Karpas-422 (cell line): ENCODE results near the gene GPSM3. TPM values are rescaled to one million over a fixed set of nuclear protein-coding genes. Genes with fewer than 3 reads are reported as not detected.
A peak's percentile ranks its signal among the peaks of the same experiment; 100 is the strongest.

Source experiments
- DNase-seq: peaks from one replicate; pipeline ENCODE4 v3.0.0-alpha.2; 2015
- H2AFZ ChIP-seq: fragments of 200-600 bp; sonication (generic); 2 replicates; pipeline ENCODE4 v1.6.1; 2014; ENCODE audit warnings: antibody characterized with exemption, low read length, mixed read lengths
- H3K27ac ChIP-seq: fragments of 200-600 bp; sonication (generic); 2 replicates; pipeline ENCODE4 v1.5.1; 2014; ENCODE audit warnings: mild to moderate bottlenecking, low read length, moderate library complexity
- H3K27me3 ChIP-seq: fragments of 200-600 bp; sonication (generic); 2 replicates; pipeline ENCODE4 v1.6.1; 2014; ENCODE audit warnings: low read length, mixed read lengths
- H3K36me3 ChIP-seq: fragments of 200-600 bp; sonication (generic); 2 replicates; pipeline ENCODE4 v1.6.1; 2014; ENCODE audit warnings: low read length, mixed read lengths; ENCODE audit not compliant: insufficient read depth
- H3K4me1 ChIP-seq: fragments of 200-600 bp; sonication (generic); 2 replicates; pipeline ENCODE4 v1.6.1; 2014; ENCODE audit warnings: mild to moderate bottlenecking, low read length, mixed read lengths
- H3K4me2 ChIP-seq: fragments of 200-600 bp; sonication (generic); 2 replicates; pipeline ENCODE4 v1.6.1; 2014; ENCODE audit warnings: low read length, low read depth, mild to moderate bottlenecking; ENCODE audit not compliant: poor library complexity, severe bottlenecking
- H3K4me3 ChIP-seq: fragments of 200-600 bp; sonication (generic); 2 replicates; pipeline ENCODE4 v1.5.1; 2014; ENCODE audit warnings: mild to moderate bottlenecking, antibody characterized with exemption, low read length, mixed read lengths
- H3K79me2 ChIP-seq: fragments of 200-600 bp; sonication (generic); 2 replicates; pipeline ENCODE4 v1.6.1; 2014; ENCODE audit warnings: mild to moderate bottlenecking, low read length, mixed read lengths
- H3K9ac ChIP-seq: fragments of 200-600 bp; sonication (generic); 2 replicates; pipeline ENCODE4 v1.6.0; 2014; ENCODE audit warnings: low read length
- H3K9me2 ChIP-seq: fragments of 200-600 bp; sonication (generic), shearing (Covaris generic); replicated peaks from 2 replicates; pipeline ENCODE4 v1.6.0; 2014; ENCODE audit warnings: mild to moderate bottlenecking, low read length, moderate library complexity; ENCODE audit not compliant: insufficient read depth
- H3K9me3 ChIP-seq: fragments of 300-700, 200-600 bp; sonication (generic); 2 replicates; pipeline ENCODE4 v1.6.1; 2014; ENCODE audit warnings: low read length, mixed read lengths
- H4K20me1 ChIP-seq: fragments of 200-600 bp; sonication (generic); 2 replicates; pipeline ENCODE4 v1.6.1; 2014; ENCODE audit warnings: mild to moderate bottlenecking, antibody characterized with exemption, low read length, low read depth; ENCODE audit not compliant: insufficient read depth
- total RNA-seq: library from RNA; depleted of rRNA; stranded (reverse); fragments of >200 nt; shearing (Covaris generic); gene quantifications from 2 replicates; pipeline ENCODE4 v1.2.3, GENCODE V29; 2014; ENCODE audit warnings: low replicate concordance

The GPSM3 gene
- total RNA-seq, 1 experiment from 2014 or later = 66.5 TPM

DNA sequence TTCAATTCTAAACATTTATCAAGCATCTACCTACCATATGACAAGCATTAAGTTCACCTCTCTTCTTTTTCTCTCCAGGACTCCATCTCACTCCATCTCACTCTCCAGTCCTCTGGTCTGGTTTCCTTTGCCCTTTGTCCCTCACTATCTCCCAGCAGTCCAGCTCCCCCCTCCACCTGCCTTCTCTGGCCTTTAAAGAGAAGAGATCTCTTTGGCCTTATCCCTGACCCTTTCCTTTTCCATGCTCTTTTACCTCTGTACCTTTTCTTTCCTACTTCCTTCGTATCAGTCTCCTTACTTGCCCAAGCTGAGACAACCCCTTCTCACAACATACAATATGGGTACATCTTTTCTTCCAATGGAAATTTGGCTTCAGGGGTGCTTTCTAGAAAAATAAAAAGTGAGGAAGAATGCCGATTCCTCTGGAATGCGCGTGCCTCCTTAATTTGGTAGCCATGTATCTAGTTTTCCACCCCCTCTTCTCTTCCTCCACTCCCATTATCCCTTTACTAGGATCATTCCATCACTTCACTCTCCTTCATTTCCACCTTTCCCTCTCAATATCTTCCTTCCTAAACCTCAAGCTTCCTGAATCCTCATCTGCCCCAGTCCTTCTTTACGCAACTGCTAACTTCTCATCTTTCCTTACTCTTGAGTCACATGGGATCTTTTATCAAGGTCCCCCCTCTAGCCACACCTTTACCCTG is 15.8 kb downstream of the GPSM3 start:
- Histone ChIP-seq H3K36me3 (no peaks in the 10 kb centered on the region; the same call in 1 of the 2 replicates), H3K27ac (peak overlapping the region; percentile 66), H3K27me3 (no peaks in the 10 kb centered on the region), H3K4me3 (peak overlapping the region; percentile 94), H3K79me2 (peaks cover 60% of the 10 kb centered on the region), H3K4me2 (peak overlapping the region; percentile 79), H2AFZ (no peak overlapping the region), H3K9me2 (no peaks in the 10 kb centered on the region), H4K20me1 (no peaks in the 10 kb centered on the region), H3K4me1 (peaks cover 51% of the 10 kb centered on the region), H3K9ac (peak overlapping the region; percentile 71), H3K9me3 (no peaks in the 10 kb centered on the region)
- DNase-seq = no peak

DNA sequence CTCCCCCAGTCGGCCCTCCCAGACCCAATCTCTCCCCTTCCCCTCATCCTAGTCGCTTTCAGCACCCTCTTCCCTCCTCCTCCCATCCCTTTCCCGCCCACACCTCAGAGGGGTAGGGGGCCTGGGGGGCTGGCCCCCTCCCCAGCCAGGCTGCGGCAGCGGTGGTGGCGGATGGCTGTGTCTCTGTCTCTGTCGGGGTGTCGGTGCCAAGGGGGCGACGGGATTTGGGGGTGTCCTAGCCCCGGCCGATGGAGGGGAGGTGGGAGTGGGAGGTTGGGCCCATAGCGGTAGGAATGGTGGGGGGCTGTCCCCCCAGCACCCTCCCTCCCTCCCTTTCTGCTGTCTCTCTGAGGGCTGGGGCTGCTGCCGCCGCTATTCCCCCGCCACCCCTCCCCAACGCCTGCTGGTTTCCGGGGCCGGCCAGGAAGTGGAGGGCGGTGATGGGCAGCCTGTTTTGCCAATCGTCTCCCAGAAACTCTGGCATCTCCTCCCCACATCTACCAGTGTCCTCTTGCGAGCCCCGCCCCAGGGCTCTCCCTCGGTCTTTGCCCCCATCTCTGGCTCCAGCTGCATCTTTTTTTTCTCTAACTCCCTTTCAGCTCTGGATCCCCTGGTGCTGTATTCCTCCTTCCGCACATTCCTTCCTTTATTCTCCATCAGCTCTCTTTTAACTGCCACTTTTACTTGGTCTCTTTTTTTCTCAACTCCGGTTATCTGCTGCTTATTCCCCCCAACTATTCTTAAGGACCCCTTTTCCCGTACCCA is 16.6 kb downstream of the GPSM3 start, which contains the start of gene AGPAT1:
Gene AGPAT1 (minus strand): TSS at position 374 of the 765 bp plus-strand sequence. CDS start 4,588 bp downstream, outside the sequence.
- DNase-seq = peak; percentile 98

DNA sequence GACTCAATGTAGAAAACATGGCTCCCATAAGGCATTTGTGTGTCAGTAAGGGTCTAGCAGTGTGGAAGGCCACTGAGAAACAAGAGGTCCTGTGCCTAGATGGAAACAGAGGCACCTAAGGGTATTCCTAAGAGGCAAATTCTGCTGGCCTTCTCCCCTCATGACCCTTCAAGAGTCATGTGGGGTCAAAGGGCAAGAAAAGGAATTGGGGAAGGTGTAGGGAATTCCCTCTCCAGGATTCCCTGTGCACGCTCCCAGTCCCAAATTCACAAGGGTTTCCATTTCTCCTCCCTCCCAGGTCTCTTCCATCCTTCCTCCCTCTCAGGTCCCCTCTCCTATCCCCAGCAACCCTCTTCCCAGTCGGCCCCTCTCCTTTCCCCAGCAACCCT is 17.1 kb downstream of the GPSM3 start:
- H3K4me2 ChIP-seq = peak overlapping the region; percentile 79
- H2AFZ ChIP-seq = no peak overlapping the region
- H4K20me1 ChIP-seq = no peaks in the 10 kb centered on the region
- H3K9me2 ChIP-seq = no peaks in the 10 kb centered on the region
- H3K27me3 ChIP-seq = no peaks in the 10 kb centered on the region
- H3K4me1 ChIP-seq = peaks cover 48% of the 10 kb centered on the region
- peak overlapping the region; percentile 34; the same call in 1 of the 2 replicates for H3K27ac ChIP-seq
- no peaks in the 10 kb centered on the region for H3K9me3 ChIP-seq
- peak overlapping the region; percentile 94 for H3K4me3 ChIP-seq
- peak overlapping the region; percentile 98 for H3K9ac ChIP-seq
- DNase-seq = peak; percentile 56
- no peaks in the 10 kb centered on the region for H3K36me3 ChIP-seq
- H3K79me2 ChIP-seq = peaks cover 61% of the 10 kb centered on the region

More for the DNA sequence above, 16.6 kb downstream of the GPSM3 start, which contains the start of gene AGPAT1:
- Histone ChIP-seq H2AFZ (no peak within 1 kb of the TSS), H4K20me1 (no peaks in the 10 kb centered on the region), H3K4me1 (peaks cover 51% of the 10 kb centered on the region), H3K79me2 (peaks cover 61% of the 10 kb centered on the region), H3K27ac (peak within 1 kb of the TSS; percentile 66), H3K9ac (peak within 1 kb of the TSS; percentile 98), H3K36me3 (no peaks in the 10 kb centered on the region; the same call in 1 of the 2 replicates), H3K4me2 (peak within 1 kb of the TSS; percentile 79), H3K9me2 (no peaks in the 10 kb centered on the region), H3K27me3 (no peaks in the 10 kb centered on the region), H3K9me3 (no peaks in the 10 kb centered on the region), H3K4me3 (peak within 1 kb of the TSS; percentile 94)

- H3K9me2 ChIP-seq = no peaks in the 10 kb centered on the region
- no peaks in the 10 kb centered on the region for H4K20me1 ChIP-seq
- H3K9ac ChIP-seq = peak overlapping the region; percentile 98
- no peak overlapping the region for H3K27ac ChIP-seq
- H3K79me2 ChIP-seq = peaks cover 52% of the 10 kb centered on the region
- peaks cover 39% of the 10 kb centered on the region for H3K4me1 ChIP-seq
- H2AFZ ChIP-seq = no peak overlapping the region
- no peaks in the 10 kb centered on the region for H3K36me3 ChIP-seq
- H3K9me3 ChIP-seq = no peaks in the 10 kb centered on the region
- peak overlapping the region; percentile 79 for H3K4me2 ChIP-seq
- H3K4me3 ChIP-seq = peak overlapping the region; percentile 94
- H3K27me3 ChIP-seq = no peaks in the 10 kb centered on the region
- DNase-seq = no peak
These were observed 18.0 kb downstream of the GPSM3 start for GRCh38 chr6:32174416-32174815.

GRCh38 chr6:32173051-32173727 is 19.3 kb downstream of the GPSM3 start:
- H3K4me2 ChIP-seq = no peak overlapping the region
- no peak overlapping the region for H3K9ac ChIP-seq

GRCh38 chr6:32171234-32171633 is 21.2 kb downstream of the GPSM3 start:
- Histone ChIP-seq H3K4me1 (peaks cover 34% of the 10 kb centered on the region), H3K9ac (no peak overlapping the region), H2AFZ (no peak overlapping the region), H4K20me1 (no peaks in the 10 kb centered on the region), H3K27me3 (no peaks in the 10 kb centered on the region), H3K4me3 (no peak overlapping the region), H3K9me3 (no peaks in the 10 kb centered on the region), H3K27ac (no peak overlapping the region), H3K79me2 (peaks cover 39% of the 10 kb centered on the region), H3K36me3 (peaks cover 7% of the 10 kb centered on the region; the same call in 1 of the 2 replicates), H3K9me2 (no peaks in the 10 kb centered on the region), H3K4me2 (no peak overlapping the region)
- no peak for DNase-seq

More at GRCh38 chr6:32173051-32173727, 19.3 kb downstream of the GPSM3 start:
- H3K9me3 ChIP-seq = no peaks in the 10 kb centered on the region
- no peak for DNase-seq
- no peaks in the 10 kb centered on the region for H3K27me3 ChIP-seq
- no peak overlapping the region for H3K27ac ChIP-seq
- peaks cover 43% of the 10 kb centered on the region for H3K79me2 ChIP-seq
- no peaks in the 10 kb centered on the region for H3K9me2 ChIP-seq
- H4K20me1 ChIP-seq = no peaks in the 10 kb centered on the region
- H3K4me1 ChIP-seq = peaks cover 46% of the 10 kb centered on the region
- H3K36me3 ChIP-seq = peaks cover 7% of the 10 kb centered on the region; the same call in 1 of the 2 replicates
- no peak overlapping the region for H3K4me3 ChIP-seq
- H2AFZ ChIP-seq = no peak overlapping the region

- H3K36me3 ChIP-seq = peaks cover 7% of the 10 kb centered on the region; the same call in 1 of the 2 replicates
- no peak overlapping the region for H2AFZ ChIP-seq
- no peak overlapping the region for H3K9ac ChIP-seq
- H4K20me1 ChIP-seq = no peaks in the 10 kb centered on the region
- no peaks in the 10 kb centered on the region for H3K27me3 ChIP-seq
- peaks cover 33% of the 10 kb centered on the region for H3K4me1 ChIP-seq
- peaks cover 33% of the 10 kb centered on the region for H3K79me2 ChIP-seq
- H3K27ac ChIP-seq = no peak overlapping the region
- DNase-seq = no peak
- H3K4me2 ChIP-seq = no peak overlapping the region
- no peaks in the 10 kb centered on the region for H3K9me2 ChIP-seq
- H3K9me3 ChIP-seq = no peaks in the 10 kb centered on the region
- no peak overlapping the region for H3K4me3 ChIP-seq
These were observed 22.1 kb downstream of the GPSM3 start for GRCh38 chr6:32170294-32170693.
